Glutamatergic neuron (in vitro differentiated cells): Measurements from ENCODE around the gene FAM222B. TPM values are rescaled to one million over a fixed set of nuclear protein-coding genes. Genes with fewer than 3 reads are reported as not detected.
"Not testable (repeated sequence)": the region's sequence is repeated elsewhere in the genome, so short reads cannot be mapped to it uniquely, and the experiment has no call there.

Experiments
- DNase-seq: peaks from one replicate; pipeline ENCODE4 v3.0.0; 2022
- H3K27ac Mint-ChIP-seq: one replicate; pipeline ENCODE4 v1.8.0; 2020; ENCODE audit warnings: mild to moderate bottlenecking, mixed read lengths, inconsistent platforms; ENCODE audit not compliant: unreplicated experiment
- H3K27me3 Mint-ChIP-seq: one replicate; pipeline ENCODE4 v1.8.0; 2020; ENCODE audit warnings: mild to moderate bottlenecking, moderate library complexity, mixed read lengths, inconsistent platforms; ENCODE audit not compliant: unreplicated experiment
- H3K36me3 Mint-ChIP-seq: one replicate; pipeline ENCODE4 v1.8.0; 2020; ENCODE audit warnings: mild to moderate bottlenecking, mixed read lengths, inconsistent platforms; ENCODE audit not compliant: unreplicated experiment
- H3K4me1 Mint-ChIP-seq: one replicate; pipeline ENCODE4 v1.8.0; 2020; ENCODE audit warnings: mild to moderate bottlenecking, low read depth, mixed read lengths, inconsistent platforms; ENCODE audit not compliant: unreplicated experiment
- H3K4me3 Mint-ChIP-seq: one replicate; pipeline ENCODE4 v1.8.0; 2020; ENCODE audit warnings: mild to moderate bottlenecking, mixed read lengths, inconsistent platforms; ENCODE audit not compliant: unreplicated experiment
- H3K9me3 Mint-ChIP-seq: one replicate; pipeline ENCODE4 v1.8.0; 2020; ENCODE audit warnings: mild to moderate bottlenecking, moderate library complexity, mixed read lengths, inconsistent platforms; ENCODE audit not compliant: unreplicated experiment
- CTCF ChIP-seq: fragments of 200-600 bp; sonication (generic); IDR thresholded peaks from one replicate; pipeline ENCODE4 v1.5.0; 2021; ENCODE audit not compliant: partially characterized antibody, unreplicated experiment
- total RNA-seq: library from RNA; stranded (reverse); fragmentation: NEBNext Ultra II Directional; extraction: Animal tissue kit (Norgen Biotek cat#: 25700); gene quantifications from one replicate; pipeline ENCODE4 v1.2.1, GENCODE V29; 2021; ENCODE audit not compliant: unreplicated experiment

Gene FAM222B
- total RNA-seq, 1 donor from 2014 or later, result 44.0 TPM

GRCh38 chr17:28737316-28737715 is 105.3 kb downstream of the FAM222B start:
- H3K27ac Mint-ChIP-seq, result no peak overlapping the region
- H3K9me3 Mint-ChIP-seq, result peaks cover 7% of the 10 kb centered on the region
- DNase-seq, result no peak
- H3K27me3 Mint-ChIP-seq, result peaks cover 2% of the 10 kb centered on the region
- peaks cover 4% of the 10 kb centered on the region for H3K36me3 Mint-ChIP-seq
- no peak for TF ChIP-seq CTCF
- H3K4me3 Mint-ChIP-seq, result no peak overlapping the region
- H3K4me1 Mint-ChIP-seq, result peaks cover 11% of the 10 kb centered on the region

- DNase-seq, H3K4me3 Mint-ChIP-seq, H3K36me3 Mint-ChIP-seq, H3K9me3 Mint-ChIP-seq, H3K27ac Mint-ChIP-seq, H3K27me3 Mint-ChIP-seq, H3K4me1 Mint-ChIP-seq: not testable (repeated sequence)
These were observed 106.4 kb downstream of the FAM222B start for GRCh38 chr17:28735913-28736769.

GRCh38 chr17:28735242-28735722 is 107.3 kb downstream of the FAM222B start:
- Mint-ChIP-seq H3K27ac (no peak overlapping the region), H3K27me3 (peaks cover 2% of the 10 kb centered on the region), H3K9me3 (peaks cover 7% of the 10 kb centered on the region), H3K4me1 (peaks cover 2% of the 10 kb centered on the region), H3K36me3 (peaks cover 4% of the 10 kb centered on the region), H3K4me3 (no peak overlapping the region)
- TF ChIP-seq CTCF, result no peak
- DNase-seq, result no peak

- no peak for TF ChIP-seq CTCF
- Mint-ChIP-seq H3K27me3 (peaks cover 1% of the 10 kb centered on the region), H3K27ac (no peak overlapping the region)
These were observed 107.8 kb downstream of the FAM222B start for GRCh38 chr17:28734712-28735241.

GRCh38 chr17:28733346-28733745 is 109.2 kb downstream of the FAM222B start:
- Mint-ChIP-seq H3K27me3 (peaks cover 2% of the 10 kb centered on the region), H3K36me3 (peaks cover 4% of the 10 kb centered on the region), H3K27ac (no peak overlapping the region), H3K4me3 (no peak overlapping the region), H3K9me3 (peaks cover 9% of the 10 kb centered on the region), H3K4me1 (peaks cover 2% of the 10 kb centered on the region)
- TF ChIP-seq CTCF, result no peak
- DNase-seq, result no peak

More at GRCh38 chr17:28734712-28735241, 107.8 kb downstream of the FAM222B start:
- H3K36me3 Mint-ChIP-seq, result peaks cover 4% of the 10 kb centered on the region
- peaks cover 2% of the 10 kb centered on the region for H3K4me1 Mint-ChIP-seq
- no peak overlapping the region for H3K4me3 Mint-ChIP-seq
- peaks cover 8% of the 10 kb centered on the region for H3K9me3 Mint-ChIP-seq
- no peak for DNase-seq
